GM12892 (cell line): ENCODE results near the gene SLC52A3.

Experiments
- DNase-seq: peaks from one replicate; pipeline ENCODE4 v3.0.0; 2011; ENCODE audit not compliant: insufficient read length
- FAIRE-seq: peaks from 2 replicates; lab custom pipeline; 2011; peaks lifted over from hg19 to GRCh38; lab: Jason Lieb, UNC
- POLR2A ChIP-seq: IDR thresholded peaks from 2 replicates; pipeline ENCODE4 v1.6.1; 2011; ENCODE audit warnings: low read depth, low read length, control low read depth
- POLR2AphosphoS5 ChIP-seq: IDR thresholded peaks from 2 replicates; pipeline ENCODE4 v1.6.1; 2011; ENCODE audit warnings: low read depth, low read length, control low read depth
- TAF1 ChIP-seq: IDR thresholded peaks from 2 replicates; pipeline ENCODE4 v1.6.1; 2011; ENCODE audit warnings: low read depth, mild to moderate bottlenecking, control low read depth, low read length, borderline replicate concordance

SLC52A3 gene

DNA sequence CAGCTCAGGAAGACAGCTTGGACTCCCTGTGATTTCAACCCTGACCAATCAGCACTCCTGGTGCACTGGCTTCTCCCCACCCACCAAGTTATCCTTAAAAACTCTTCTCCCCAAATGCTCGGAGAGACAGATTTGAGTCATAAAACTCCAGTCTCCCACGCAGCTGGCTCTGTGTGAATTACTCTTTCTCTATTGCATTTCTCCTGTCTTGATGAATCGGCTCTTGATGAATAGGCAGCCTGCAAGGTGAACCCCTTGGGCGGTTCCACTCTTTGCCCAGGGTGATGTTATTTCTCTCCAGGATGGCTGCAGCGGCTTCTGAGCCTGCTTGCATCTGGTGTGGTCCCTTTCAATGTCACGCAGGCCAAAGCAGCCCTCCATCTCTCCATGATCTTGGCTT is 12.4 kb downstream of the SLC52A3 start:
- no peak for DNase-seq
- FAIRE-seq, result no peak

DNA sequence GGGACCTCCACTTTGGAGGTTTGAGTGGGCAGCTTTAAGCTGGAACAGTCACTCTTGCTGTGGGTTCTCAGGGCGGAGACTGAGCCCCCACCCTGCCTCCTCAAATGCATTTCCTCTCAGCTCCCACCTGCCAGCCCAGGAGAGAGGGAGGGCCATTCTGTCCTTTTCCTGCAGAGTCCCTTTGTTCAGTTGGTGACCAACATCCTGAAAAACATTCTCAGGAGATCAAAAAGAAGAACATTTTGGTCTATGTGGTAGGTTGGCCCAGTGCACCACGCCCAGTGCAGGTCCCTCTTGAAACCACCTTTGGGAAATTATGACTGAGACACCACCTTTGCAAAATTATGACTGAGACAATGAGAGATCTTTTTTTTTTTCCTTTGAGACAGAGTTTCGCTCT is 13.4 kb downstream of the SLC52A3 start:
- FAIRE-seq, result no peak
- no peak for DNase-seq
- TF ChIP-seq POLR2A, result no peak
- no peak for TF ChIP-seq TAF1
- TF ChIP-seq POLR2AphosphoS5, result no peak

More for the DNA sequence above, 12.4 kb downstream of the SLC52A3 start:
- TF ChIP-seq TAF1, result no peak
- no peak for TF ChIP-seq POLR2A
- no peak for TF ChIP-seq POLR2AphosphoS5

DNA sequence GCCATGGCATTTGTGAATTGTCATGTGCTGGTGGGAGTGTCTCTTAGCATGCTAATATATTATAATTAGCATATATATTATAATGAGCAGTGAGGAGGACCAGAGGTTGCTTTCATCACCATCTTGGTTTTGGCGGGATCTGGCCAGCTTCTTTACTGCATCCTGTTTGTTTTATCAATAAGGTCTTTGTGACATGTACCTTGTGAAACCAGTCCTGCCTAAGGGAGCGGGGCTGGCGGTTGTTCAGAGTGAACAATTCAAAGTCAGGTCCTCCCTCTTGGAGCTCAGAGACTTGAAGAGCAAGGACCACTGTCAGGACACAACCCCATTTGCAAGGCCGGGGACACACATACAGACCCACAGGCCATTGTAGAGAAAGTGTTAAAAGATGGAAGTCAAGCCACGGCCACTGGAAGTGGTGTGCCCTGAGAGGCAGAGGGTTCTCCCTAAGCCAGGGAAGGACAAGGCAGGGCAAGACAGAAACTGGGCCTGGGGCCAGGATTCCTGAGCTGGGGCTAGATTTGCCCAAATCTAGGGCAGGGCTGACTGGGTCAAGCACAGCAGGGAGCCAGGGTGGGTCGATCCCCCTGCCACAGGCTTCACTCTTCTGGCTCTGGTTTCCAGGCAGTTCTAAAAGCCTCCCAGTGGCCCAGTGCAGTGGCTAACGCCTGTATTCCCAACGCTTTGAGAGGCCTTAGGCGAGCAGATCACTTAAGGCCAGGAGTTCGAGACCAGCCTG is 14.2 kb downstream of the SLC52A3 start:
- TF ChIP-seq TAF1, result no peak
- no peak for TF ChIP-seq POLR2A
- no peak for TF ChIP-seq POLR2AphosphoS5
- FAIRE-seq, result no peak
- DNase-seq, result no peak

DNA sequence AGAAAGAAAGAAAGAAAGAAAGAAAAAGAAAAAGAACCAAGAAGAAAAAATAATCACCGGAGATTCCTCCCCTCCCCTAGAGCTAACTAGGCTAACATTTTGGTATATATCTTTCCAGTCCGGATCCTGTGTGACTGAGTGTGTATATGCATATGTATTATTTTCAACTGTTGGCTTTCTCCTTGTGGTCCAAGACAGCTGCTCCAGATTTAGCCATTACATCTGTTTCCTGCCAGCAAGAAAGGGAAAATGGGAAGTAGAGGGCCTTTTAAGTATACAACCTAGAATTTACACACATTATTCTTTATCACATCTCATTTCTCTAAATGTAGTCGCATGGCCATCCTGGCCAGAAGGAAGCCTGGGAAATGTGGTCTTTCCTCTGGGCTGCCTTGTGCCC is 15.2 kb downstream of the SLC52A3 start:
- DNase-seq (no peak), FAIRE-seq (no peak)
- TF ChIP-seq TAF1 (no peak), POLR2AphosphoS5 (no peak), POLR2A (no peak)

DNA sequence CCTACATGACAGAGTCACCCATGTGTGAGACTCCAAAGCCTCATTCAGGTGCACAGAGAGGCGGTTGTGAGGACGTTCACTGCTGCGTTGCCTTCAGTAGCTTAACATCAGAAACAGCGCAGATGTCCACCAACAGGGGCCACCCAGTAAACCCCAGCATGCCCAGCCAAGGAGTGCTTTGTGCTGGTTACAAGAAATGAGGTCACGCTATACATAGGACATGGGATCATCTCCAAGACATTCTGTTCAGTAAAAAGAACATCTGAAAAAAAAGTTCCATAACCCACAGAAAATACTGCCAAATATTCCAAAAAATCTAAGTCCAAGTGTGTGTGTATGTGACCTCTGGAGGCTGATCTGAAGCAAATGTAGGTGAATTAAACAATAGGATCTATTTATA is 16.0 kb downstream of the SLC52A3 start:
- DNase-seq, result no peak
- FAIRE-seq, result no peak
- TF ChIP-seq TAF1 (no peak), POLR2A (no peak), POLR2AphosphoS5 (no peak)

DNA sequence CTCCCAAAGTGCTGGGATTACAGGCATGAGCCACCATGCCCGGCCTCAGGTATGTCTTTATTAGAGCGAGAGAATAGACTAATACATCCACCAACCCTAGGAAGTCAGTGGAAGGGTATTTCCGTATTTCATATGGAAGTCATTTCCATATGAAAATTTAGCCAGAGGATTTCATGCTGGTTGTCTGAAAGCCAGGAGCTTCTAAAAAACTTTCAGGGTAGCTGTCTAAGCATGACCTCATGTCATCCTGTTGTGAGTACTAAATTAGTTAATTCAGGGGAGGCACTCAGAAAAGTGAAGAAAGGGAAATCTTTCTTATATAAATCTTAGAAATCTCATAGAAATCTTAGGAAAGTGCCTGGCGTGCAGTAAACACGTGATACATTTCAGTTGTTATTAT is 16.5 kb downstream of the SLC52A3 start:
- TF ChIP-seq POLR2AphosphoS5 (no peak), TAF1 (no peak), POLR2A (no peak)
- FAIRE-seq (no peak), DNase-seq (no peak)

DNA sequence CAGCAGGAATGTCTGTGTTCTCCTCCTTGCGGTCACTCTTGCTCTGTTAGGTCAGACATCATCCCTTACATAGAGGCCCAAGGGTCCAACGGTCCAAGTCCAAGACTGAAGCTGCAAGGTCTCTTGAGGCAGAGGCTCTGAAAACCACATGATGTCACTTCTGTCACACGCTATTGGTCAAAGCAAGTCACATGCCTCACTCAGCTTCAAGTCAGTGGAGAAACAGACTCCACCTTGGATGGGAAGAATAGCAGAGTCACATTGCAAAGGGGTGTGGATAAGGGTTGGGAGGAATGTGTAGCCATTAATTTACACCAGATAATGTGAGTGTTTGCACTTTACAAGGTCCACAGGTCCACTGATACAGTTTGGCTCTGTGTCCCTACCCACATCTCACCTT is 17.5 kb downstream of the SLC52A3 start:
- FAIRE-seq (no peak), DNase-seq (no peak)
- TF ChIP-seq POLR2AphosphoS5, result no peak
- TF ChIP-seq TAF1, result no peak
- no peak for TF ChIP-seq POLR2A

DNA sequence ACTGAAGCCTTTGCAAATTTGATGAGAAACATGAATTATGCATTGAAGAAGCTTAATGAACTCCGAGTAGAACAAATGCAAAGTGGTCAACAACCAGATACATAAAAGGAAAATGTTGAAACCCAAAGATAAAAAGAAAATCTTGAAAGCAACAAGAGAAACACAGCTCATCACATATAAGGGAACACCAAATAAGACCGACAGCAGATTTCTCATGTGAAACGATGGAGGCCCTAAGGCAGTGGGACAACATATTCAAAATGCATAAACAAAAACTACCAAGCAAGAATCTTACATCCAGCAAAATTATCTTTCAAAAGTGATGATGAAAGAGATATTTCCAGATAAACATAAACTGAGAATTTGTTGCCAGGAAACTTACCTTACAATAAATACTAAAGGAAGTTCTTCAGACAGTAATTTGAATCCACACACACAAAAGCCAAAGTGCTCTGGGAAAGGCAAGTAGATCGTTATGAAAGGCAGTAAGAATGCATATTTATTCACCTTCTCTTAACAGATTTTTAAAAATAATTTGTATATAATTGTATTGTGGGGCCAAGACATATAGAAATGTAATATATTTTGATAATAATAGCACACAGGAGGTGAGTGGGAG is 22.5 kb downstream of the SLC52A3 start:
- DNase-seq (no peak), FAIRE-seq (no peak)
- no peak for TF ChIP-seq TAF1
- no peak for TF ChIP-seq POLR2AphosphoS5
- TF ChIP-seq POLR2A, result no peak

DNA sequence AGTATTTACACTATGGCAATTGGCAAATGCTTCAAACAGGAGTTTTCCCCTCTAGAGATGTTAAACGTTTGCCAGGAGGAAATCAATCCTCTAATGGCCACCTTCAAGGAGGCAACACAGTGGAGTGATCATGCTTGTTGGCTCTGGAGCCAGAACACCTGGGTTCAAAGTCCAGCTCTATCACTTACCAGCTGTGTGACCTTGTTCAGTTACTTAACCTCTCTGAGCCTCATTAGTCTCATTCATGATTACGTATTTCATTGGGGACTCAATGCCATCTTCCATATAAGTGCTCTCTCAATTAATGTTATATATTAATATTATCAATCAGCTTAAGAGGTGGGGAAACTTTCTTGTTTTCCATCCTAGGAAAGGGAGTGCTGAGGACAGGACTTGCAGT is 26.1 kb downstream of the SLC52A3 start:
- FAIRE-seq (no peak), DNase-seq (no peak)

DNA sequence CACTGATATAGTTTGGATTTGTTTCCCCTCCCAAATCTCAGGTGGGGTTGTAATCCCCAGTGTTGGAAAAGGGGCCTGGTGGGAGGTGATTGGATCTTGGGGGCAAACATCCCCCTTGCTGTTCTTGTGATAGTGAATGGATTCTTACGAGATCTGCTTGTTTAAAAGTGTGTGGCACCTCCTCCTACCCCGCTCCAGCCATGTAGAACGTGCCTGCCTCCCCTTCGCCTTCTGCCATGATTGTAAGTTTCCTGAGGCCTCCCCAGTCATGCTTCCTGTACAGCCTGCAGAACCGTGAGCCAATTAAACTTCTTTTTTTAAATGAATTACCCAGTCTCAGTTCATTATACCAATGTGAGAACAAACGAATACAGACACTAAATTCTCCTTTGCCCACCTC is 26.7 kb downstream of the SLC52A3 start:
- FAIRE-seq, result no peak
- no peak for DNase-seq
- TF ChIP-seq TAF1 (no peak), POLR2AphosphoS5 (no peak), POLR2A (no peak)

More for the DNA sequence above, 26.1 kb downstream of the SLC52A3 start:
- TF ChIP-seq POLR2A (no peak), POLR2AphosphoS5 (no peak), TAF1 (no peak)

DNA sequence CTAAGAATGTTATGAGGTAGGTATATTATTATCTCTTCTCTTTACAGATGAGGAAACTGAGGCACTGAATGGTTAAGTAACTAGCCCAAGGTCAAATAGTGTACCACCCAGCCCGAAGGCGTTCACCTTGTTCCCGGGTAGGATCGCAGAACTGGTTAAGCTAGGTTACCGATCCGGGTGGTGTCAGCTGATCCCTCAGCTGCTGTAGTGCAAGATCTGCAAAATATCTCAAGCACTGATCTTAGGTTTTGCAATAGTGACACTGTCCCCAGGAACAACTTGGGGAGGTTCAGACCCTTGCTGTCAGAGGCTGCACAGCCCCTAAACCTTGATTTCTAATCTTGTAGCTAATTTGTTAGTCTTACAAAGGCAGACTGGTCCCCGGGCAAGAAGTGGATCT is 28.1 kb downstream of the SLC52A3 start:
- no peak for DNase-seq
- FAIRE-seq, result no peak
- TF ChIP-seq POLR2AphosphoS5 (no peak), TAF1 (no peak), POLR2A (no peak)

DNA sequence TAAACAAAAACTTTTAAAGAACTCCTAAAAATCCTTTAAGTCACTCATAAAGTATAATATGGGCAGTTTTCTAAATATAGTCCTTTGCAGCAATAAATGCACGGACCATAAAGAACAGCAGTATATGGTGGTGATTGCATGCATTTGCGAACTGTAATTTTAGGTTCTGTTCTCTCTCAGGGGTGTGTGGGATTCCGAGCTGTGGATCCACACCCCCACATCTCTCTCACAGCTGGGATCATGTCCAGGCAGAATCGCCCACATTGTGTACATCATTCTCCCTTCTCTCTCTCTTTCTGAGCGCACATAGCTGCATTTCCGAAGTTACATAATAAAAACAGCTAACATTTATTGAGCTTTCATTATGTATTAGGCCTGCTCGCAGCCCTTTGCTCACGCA is 28.6 kb downstream of the SLC52A3 start:
- FAIRE-seq, result no peak
- TF ChIP-seq TAF1 (no peak), POLR2A (no peak), POLR2AphosphoS5 (no peak)
- DNase-seq, result no peak
